ENCODE measurements around the gene UBE2J2. TPM values are rescaled to one million over a fixed set of nuclear protein-coding genes. Genes with fewer than 3 reads are reported as not detected.

UBE2J2 gene
- total and polyA plus RNA-seq, 2 of the 4 experiments (the other 2 are of a cell fraction), result 20.6 to 67.5 TPM

DNA sequence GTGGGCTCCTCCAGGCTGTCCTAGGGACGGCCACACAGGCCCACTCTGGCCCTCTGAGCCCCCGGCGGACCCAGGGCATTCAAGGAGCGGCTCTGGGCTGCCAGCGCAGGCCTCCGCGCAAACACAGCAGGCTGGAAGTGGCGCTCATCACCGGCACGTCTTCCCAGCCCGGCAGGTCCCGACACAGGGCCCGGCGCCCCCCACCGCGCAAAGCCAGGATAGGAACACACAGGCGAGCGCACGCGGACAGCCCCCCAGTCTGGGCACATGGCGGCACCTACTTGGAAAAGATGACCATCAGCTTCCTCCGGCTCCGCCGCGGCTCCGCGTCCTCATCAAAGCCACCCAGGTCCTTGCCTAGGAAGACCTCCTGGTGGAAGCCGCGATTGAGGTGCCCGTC lies 45.5 kb downstream of the UBE2J2 start:
- CTCF ChIA-PET, result no interaction called here

More for the DNA sequence above, 45.5 kb downstream of the UBE2J2 start:
- no TSS peak for BruUV-seq (replicated peaks)
- POLR2A ChIA-PET (ENCODE audit: unreplicated experiment), result no interaction called here
- Histone ChIP-seq H2BK120ac (ENCODE audit: low read depth, low read length) (no peak overlapping the region), H4K91ac (ENCODE audit: insufficient read depth, low read depth, low read length) (no peak overlapping the region), H3K36me3 (ENCODE audit: control insufficient read depth, insufficient read depth, low read length) (peaks cover 49% of the 10 kb centered on the region), H2BK5ac (ENCODE audit: low read depth, low read length, poor library complexity, severe bottlenecking) (no peak overlapping the region), H3K23ac (ENCODE audit: low read depth, low read length) (no peak overlapping the region), H2BK15ac (ENCODE audit: low read depth, low read length) (no peak overlapping the region), H3K79me1 (ENCODE audit: low read depth in 1 of 2, low read length in 2 of 2) (peaks cover 11 to 70% of the 10 kb centered on the region in 2 experiments; a peak in 3 of 4 replicates), H2BK20ac (ENCODE audit: low read depth, low read length) (no peak overlapping the region), H4K20me1 (ENCODE audit: insufficient read depth, low read length) (peaks cover 55% of the 10 kb centered on the region), H3K4me1 (ENCODE audit: control insufficient read depth, insufficient read depth, low read length) (peaks cover 13% of the 10 kb centered on the region; the same call in 1 of the 2 replicates), H3K14ac (replicated peaks; ENCODE audit: low read depth, low read length) (no peak overlapping the region), H3K9ac (ENCODE audit: low read depth, low read length) (no peak overlapping the region), H4K5ac (ENCODE audit: low read depth, low read length) (no peak overlapping the region), H3K4me3 (ENCODE audit: insufficient read depth, low read depth, low read length) (no peak overlapping the region), H3K9me3 (ENCODE audit: control insufficient read depth, insufficient read depth, low read length) (peaks cover 3% of the 10 kb centered on the region), H2AK5ac (ENCODE audit: low read depth, low read length) (no peak overlapping the region), H3K18ac (ENCODE audit: low read depth, low read length) (no peak overlapping the region), H3K27ac (ENCODE audit: insufficient read depth, low read length) (no peak overlapping the region), H2AK9ac (replicated peaks; ENCODE audit: low read depth, low read length, poor library complexity) (no peak overlapping the region), H3K9me1 (ENCODE audit: insufficient read depth, low read length) (peaks cover 10% of the 10 kb centered on the region), H3K27me3 (ENCODE audit: control insufficient read depth, insufficient read depth, low read length) (no peaks in the 10 kb centered on the region), H4K8ac (ENCODE audit: low read depth in 2 of 2, low read length in 2 of 2) (no peak overlapping the region), H2AFZ (replicated peaks; ENCODE audit: low read length, poor library complexity) (no peak overlapping the region), H3K56ac (ENCODE audit: extremely low read depth, insufficient read depth, low read length) (no peak overlapping the region), H3K4ac (ENCODE audit: low read depth, low read length) (no peak overlapping the region), H3K4me2 (ENCODE audit: low read depth, low read length) (no peak overlapping the region)
- TF ChIP-seq CHD1 (IDR thresholded peaks at IDR 0.05; ENCODE audit: low read depth, low read length), result no peak
- no peak for TF ChIP-seq NFE2L2 (IDR thresholded peaks at IDR 0.05; ENCODE audit: low read depth, low read length)
- no peak for TF ChIP-seq MXI1 (IDR thresholded peaks at IDR 0.05; ENCODE audit: borderline replicate concordance, low read depth, low read length)
- no peak for TF ChIP-seq MAFK (IDR thresholded peaks at IDR 0.05; ENCODE audit: low read depth, low read length)
- TF ChIP-seq, protein P1, sequence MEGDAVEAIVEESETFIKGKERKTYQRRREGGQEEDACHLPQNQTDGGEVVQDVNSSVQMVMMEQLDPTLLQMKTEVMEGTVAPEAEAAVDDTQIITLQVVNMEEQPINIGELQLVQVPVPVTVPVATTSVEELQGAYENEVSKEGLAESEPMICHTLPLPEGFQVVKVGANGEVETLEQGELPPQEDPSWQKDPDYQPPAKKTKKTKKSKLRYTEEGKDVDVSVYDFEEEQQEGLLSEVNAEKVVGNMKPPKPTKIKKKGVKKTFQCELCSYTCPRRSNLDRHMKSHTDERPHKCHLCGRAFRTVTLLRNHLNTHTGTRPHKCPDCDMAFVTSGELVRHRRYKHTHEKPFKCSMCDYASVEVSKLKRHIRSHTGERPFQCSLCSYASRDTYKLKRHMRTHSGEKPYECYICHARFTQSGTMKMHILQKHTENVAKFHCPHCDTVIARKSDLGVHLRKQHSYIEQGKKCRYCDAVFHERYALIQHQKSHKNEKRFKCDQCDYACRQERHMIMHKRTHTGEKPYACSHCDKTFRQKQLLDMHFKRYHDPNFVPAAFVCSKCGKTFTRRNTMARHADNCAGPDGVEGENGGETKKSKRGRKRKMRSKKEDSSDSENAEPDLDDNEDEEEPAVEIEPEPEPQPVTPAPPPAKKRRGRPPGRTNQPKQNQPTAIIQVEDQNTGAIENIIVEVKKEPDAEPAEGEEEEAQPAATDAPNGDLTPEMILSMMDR (conservative IDR thresholded peaks at IDR 0.05; ENCODE audit: low read depth, low read length), result no peak
- TF ChIP-seq, protein P2, sequence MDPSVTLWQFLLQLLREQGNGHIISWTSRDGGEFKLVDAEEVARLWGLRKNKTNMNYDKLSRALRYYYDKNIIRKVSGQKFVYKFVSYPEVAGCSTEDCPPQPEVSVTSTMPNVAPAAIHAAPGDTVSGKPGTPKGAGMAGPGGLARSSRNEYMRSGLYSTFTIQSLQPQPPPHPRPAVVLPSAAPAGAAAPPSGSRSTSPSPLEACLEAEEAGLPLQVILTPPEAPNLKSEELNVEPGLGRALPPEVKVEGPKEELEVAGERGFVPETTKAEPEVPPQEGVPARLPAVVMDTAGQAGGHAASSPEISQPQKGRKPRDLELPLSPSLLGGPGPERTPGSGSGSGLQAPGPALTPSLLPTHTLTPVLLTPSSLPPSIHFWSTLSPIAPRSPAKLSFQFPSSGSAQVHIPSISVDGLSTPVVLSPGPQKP (IDR thresholded peaks at IDR 0.05; ENCODE audit: borderline replicate concordance, low read depth, low read length), result no peak
- TF ChIP-seq FOS (IDR thresholded peaks at IDR 0.05; ENCODE audit: low read depth, low read length), result no peak
- no peak for TF ChIP-seq BHLHE40 (IDR thresholded peaks at IDR 0.05; ENCODE audit: low read depth, low read length)
- no peak for TF ChIP-seq CEBPB (IDR thresholded peaks at IDR 0.05; ENCODE audit: low read depth, low read length)
- TF ChIP-seq SMC3 (IDR thresholded peaks at IDR 0.05; ENCODE audit: low read depth, low read length), result no peak
- TF ChIP-seq RCOR1 (IDR thresholded peaks at IDR 0.05; ENCODE audit: insufficient replicate concordance, low read length), result no peak
- TF ChIP-seq POLR2A (IDR thresholded peaks at IDR 0.05; ENCODE audit: low read depth, low read length), result no peak
- TF ChIP-seq MAZ (IDR thresholded peaks at IDR 0.05; ENCODE audit: borderline replicate concordance, low read depth, low read length), result no peak
- TF ChIP-seq, protein P3, sequence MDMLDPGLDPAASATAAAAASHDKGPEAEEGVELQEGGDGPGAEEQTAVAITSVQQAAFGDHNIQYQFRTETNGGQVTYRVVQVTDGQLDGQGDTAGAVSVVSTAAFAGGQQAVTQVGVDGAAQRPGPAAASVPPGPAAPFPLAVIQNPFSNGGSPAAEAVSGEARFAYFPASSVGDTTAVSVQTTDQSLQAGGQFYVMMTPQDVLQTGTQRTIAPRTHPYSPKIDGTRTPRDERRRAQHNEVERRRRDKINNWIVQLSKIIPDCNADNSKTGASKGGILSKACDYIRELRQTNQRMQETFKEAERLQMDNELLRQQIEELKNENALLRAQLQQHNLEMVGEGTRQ (IDR thresholded peaks at IDR 0.05; ENCODE audit: low read depth, low read length), result no peak
- TF ChIP-seq RAD21 (IDR thresholded peaks at IDR 0.05; ENCODE audit: low read length), result no peak
- no peak for TF ChIP-seq RFX5 (IDR thresholded peaks at IDR 0.05; ENCODE audit: low read depth, low read length)
- DNase-seq (no peak), ATAC-seq (ENCODE audit: low read depth) (no peak)
- WGBS, 2 experiments (ENCODE audit: extremely low coverage in 2 of 2, insufficient read length in 1 of 2), result 98% methylated on average over 26 of the region's 30 CpGs; no CpG with 5 or more reads in 1 of the 2 experiments
- dilution Hi-C loops (cut with HindIII; ENCODE audit: low sequenced_read_pairs, unreplicated experiment) (no loop called here), intact Hi-C loops (cut with micrococcal nuclease) (no loop called here), in situ Hi-C loops (cut with MboI; ENCODE audit: low sequenced_read_pairs) (no loop called here)

Data from IMR-90 (cell line).